Measurements from ENCODE around the gene ANXA9. TPM values are rescaled to one million over a fixed set of nuclear protein-coding genes. Genes with fewer than 3 reads are reported as not detected.

The ANXA9 gene
- total RNA-seq, 1 experiment from 2014 or later: 0.25 TPM

DNA sequence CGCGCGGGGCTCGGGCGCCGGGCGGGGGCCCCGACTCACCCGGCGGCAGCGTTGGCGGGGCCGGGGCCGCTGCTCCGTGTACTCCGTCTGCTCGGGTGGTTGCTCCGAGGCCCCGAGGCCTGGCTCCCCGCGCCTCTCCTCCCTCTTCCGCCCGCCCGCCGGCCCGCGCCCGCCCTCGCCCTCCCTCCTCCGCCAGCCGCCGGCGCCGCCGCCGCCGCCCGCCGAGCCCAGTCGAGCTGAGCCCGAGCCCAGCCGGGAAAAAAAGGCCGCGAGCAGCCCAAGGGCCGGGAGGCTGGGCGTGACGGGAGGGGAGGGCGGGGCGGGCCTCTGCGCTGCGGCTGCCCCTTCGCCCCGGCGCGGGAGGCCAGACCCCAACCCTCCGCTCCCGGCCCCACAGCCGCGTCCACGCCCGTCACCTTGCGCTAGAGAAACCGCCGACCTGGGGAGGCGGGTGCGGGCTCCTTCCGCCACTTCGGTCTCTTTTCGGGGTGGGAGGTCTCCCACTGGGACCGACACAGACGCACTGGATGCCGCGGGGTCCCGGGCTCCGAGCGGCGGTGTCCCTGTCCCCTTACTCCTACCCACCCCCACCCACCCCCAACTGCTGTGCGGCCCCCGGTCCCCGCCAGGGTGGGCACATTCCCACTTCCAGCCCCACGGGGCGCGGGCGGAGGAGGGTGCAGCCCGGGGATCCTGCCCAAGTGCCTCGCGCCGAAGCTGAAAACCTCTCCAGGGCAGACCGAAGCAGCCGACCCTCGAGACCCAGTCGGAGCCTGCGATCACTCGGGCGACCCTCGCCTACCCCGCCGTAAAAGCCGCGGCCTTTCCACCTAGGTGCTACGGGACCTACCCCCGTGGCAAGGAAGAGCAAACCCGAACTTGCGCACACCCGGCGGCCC, 7.3 kb upstream of the ANXA9 start, which contains the start of gene CERS2:
CERS2 (minus strand) TSS at position 256 of the 899 bp plus-strand sequence. CDS start 5,745 bp downstream, outside the sequence.
- DNase-seq (ENCODE audit: low read depth): peak; percentile 78

DNA sequence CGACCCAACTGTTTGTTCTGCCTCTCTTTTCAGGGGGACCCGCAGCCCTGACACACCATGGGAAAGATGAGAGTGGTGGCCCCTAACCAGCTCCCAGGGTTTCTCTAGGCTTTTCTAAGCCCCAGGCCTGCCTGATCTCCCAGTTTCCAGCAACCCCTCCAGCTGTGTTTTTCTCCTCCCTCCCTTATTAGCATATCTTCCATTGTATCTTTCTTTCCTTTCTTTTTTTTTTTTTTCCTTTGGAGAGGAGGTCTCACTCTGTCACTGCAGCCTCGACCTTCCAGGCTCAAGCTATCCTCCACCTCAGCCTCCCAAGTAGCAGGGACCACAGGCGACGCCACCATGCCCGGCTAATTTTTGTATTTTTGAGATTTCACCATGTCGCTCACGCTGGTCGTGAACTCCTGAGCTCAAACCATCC, 5.7 kb upstream of the ANXA9 start:
- no peak for DNase-seq (ENCODE audit: low read depth)

GRCh38 chr1:150976879-150977694, 5.0 kb upstream of the ANXA9 start:
- peak; percentile 98 for DNase-seq (ENCODE audit: low read depth)

DNA sequence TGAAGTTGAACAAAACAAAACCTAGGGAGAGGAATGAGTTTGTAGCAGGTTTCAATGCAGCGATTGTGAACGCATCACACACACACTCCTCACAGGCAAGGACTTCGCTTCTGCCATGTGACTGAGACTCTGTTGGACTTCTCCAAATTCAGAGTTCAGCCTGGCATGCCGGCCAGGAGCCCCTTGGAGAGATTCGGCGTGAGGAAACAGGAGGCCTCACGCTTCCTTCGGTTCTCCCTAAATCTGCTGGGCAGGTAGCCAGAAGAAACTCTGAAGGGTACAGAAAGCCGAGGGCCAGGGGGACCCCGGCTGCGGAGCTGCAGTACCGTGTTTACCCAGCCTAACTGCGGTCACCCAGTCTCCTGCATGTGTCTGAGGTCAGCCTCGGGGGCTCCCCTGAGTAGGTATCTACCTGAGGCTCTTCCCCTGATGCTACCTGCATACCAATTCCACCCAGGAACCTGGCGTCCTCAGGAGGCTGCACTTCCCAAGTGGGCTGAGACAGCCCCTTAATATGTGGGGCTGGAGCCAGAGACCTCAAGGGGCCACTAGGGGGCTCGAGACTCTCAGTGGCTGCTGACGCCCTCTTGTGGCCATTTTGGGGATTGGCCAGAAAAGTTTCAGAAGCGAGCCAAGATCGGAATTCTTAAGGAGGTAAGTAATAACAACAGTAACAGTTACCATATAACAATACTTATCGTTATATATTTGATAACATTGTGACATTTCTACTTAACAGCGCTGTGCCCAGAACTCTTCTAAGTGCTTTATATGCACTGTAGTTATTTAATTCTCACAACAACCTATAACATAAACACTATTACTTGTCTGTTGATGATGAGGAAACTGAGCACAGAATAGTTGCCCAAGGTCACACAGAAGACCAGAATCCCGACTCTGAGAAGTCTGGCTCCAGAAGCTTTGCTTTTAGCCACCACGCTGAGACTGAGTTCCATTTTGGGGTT, 2.7 kb upstream of the ANXA9 start:
- DNase-seq (ENCODE audit: low read depth): peak; percentile 88

DNA sequence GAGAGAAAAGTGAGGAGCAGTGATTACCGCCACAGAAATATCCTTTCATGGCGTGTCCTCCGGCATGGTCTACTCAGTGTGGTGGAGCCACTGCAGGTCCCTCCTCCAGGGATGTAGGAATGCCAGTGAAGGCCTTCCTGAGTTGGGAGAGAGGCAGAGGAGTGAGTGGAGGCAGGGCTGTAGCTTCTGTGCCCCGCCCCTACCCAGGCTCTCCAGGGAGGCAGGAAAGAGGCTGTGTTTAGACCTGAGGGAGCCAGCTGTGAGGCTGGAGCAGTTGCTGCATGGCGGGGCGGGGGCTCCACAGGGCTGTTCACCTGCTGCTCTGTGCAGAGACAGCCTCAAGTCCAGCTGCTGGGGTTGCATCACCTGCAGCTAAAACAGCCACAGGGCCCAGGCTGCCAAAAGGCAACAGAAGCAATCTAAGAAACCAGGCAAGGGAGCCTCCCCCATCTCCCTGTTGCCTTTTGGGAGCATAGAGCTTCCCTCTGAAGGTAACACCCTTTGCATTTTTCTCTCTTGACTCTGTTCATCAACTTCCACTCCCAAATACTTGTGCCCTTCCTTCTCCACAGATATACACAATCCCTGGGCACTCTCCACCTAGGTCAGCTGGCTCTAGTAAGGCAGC, 801 bp upstream of the ANXA9 start:
- peak; percentile 38 for DNase-seq (ENCODE audit: low read depth)

GRCh38 chr1:150985179-150985825, 3.2 kb downstream of the ANXA9 start:
- peak; percentile 62 for DNase-seq (ENCODE audit: low read depth)

GRCh38 chr1:150987924-150988323, 5.8 kb downstream of the ANXA9 start:
- no peak for DNase-seq (ENCODE audit: low read depth)

GRCh38 chr1:150992626-150993025, 10.5 kb downstream of the ANXA9 start:
- no peak for DNase-seq (ENCODE audit: low read depth)

GRCh38 chr1:150994248-150994647, 12.2 kb downstream of the ANXA9 start:
- no peak for DNase-seq (ENCODE audit: low read depth)

- DNase-seq (ENCODE audit: low read depth): no peak
Measured at GRCh38 chr1:150995460-150995859, 13.4 kb downstream of the ANXA9 start.

DNA sequence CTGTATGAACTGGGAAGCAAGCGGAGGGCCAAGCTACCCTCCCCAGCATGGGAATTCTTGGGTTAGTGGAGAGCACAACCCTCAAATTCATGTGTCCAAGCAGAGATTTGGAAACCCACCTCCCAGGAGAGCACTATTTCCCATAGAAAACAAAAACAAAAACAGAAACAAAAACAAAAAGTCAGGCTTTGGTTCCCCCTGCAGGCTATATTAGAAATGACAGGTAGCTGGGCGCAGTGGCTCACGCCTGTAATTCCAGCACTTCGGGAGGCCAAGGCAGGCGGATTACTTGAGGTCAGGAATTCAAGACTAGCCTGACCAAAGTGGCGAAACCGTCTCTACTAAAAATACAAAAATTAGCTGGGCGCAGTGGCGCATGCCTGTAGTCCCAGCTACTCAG, 13.8 kb downstream of the ANXA9 start:
- peak; percentile 35 for DNase-seq (ENCODE audit: low read depth)

DNA sequence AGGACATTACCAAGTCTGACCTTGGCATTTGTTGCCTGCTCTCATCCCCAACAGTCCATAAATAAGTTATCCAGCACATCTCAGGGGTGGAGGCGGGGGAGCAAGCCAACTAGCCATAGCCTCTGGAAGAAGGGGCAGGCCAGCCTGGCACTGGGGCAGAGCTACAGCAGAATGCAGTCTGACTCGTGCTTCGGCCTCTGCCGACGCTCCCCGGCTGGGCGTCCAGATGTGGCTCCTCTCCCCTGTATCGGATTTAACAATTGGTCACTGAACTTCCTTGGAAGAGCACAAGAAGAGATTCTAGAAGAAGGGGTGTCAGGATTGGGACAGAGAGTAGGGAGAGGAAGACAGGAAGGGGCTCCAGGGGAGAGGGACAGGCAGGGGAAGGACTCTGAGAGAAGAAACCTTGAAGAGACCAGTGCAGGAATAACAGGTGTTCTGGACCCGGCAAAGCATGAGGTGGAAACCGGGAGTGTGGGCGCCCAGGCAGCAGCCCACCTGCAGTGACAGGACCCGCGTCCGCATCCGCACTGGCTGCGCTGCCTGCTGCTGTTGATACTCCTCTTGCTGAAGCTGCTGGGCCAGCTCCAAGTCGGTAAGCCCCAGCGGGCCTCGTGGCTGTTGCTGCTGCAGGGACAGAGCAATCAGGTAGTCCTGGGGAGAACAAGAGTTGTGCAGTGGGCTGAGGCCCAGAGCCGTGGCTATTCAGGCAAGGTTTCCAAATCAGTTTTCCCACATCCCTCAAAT, 15.2 kb downstream of the ANXA9 start:
- DNase-seq (ENCODE audit: low read depth): no peak

- DNase-seq (ENCODE audit: low read depth): no peak
Measured at GRCh38 chr1:150997949-150998348, 15.9 kb downstream of the ANXA9 start.

DNA sequence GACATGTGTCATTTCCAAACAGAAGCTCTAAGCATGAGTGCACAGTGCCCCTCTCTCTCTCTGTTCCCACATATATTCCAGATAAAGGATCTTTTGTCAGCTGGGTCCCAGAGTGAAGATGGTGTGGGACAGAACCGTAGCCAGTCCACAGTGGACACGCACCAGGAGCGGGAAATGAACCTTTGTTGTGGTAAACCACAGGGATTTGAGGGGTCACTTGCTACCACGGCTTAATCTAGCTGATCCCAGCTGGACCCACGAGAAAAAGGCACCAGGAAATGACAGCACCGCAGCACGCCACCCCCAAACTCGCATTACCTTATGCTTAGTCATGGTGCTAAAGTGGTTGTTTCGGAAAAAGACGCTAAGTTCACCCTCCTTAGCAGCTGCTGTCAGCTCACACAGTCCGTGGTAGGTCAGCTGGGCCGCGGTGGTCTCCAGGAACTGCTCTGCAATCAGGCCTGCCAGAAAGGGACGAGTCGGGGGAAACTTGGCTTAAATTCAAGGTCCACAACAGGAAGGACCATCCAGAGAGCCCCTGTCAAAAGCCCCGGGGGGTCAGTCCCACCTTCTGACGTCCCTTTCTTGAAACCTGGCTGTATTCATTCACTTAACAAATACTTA, 17.1 kb downstream of the ANXA9 start:
- DNase-seq (ENCODE audit: low read depth): peak; percentile 89

DNA sequence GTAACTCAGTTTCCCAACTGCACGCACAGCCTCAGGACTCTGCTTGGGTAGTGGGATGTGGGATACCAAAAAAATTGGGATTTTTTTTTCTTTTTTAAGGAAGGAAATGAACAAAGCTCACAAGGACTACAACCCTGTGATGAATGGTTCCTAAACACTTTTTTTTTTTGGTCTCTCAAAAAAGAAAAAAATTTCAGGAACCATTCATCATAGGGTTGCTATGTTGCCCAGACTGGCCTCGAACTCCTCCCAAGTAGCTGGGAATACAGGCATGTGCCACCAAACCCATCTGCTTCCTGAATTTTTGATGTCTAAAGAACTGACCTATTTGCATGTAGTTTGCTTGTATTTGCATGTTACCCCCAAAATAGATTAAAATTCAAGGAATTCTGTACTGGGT, 17.8 kb downstream of the ANXA9 start:
- DNase-seq (ENCODE audit: low read depth): no peak

DNA sequence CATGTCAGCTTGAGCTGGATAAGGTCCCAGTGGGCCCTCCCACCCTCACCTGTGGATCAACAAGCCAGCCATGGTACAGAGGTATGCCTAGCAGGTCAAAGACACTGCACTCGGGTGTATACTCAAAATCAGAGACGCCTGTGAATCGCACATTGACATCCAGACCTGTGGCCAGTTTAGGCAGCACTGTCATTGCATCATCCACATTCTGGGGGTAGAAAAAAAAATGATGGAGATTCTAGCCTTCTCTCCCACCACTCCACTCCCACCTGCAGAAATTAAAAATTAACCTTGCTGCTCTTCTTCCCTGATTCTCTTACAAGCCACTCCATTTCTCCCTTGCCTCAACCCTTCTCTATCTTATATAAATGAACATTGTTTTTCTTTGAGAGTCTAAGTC, 18.3 kb downstream of the ANXA9 start:
- no peak for DNase-seq (ENCODE audit: low read depth)

- DNase-seq (ENCODE audit: low read depth): no peak
Measured at GRCh38 chr1:151001602-151002001, 19.5 kb downstream of the ANXA9 start.

- no peak for DNase-seq (ENCODE audit: low read depth)
Measured at GRCh38 chr1:151002051-151002450, 20.0 kb downstream of the ANXA9 start.

DNA sequence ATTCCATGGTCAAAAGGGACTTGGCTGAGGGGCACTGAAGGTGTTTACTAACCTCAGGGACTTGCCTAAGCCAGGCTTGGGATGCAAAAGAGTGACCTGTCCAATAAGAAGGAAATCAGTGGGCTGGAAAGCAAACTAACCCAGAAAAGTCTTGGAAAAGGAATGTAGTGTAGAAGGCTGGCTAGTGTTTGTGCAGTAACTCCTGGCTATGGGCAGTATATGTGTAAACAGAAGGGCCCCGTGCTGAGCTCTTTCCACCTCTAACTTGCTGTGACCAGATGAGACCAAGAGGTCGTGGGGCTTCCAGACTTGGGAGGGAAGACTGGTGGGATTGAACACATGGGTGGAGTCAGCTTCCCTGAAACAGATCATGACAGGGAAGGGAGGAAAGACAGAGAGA, 20.5 kb downstream of the ANXA9 start:
- no peak for DNase-seq (ENCODE audit: low read depth)

Data from M059J (cell line).